HG03103 (cell line): ENCODE results near the gene ZFAND6.
"Not testable (repeated sequence)": the region's sequence is repeated elsewhere in the genome, so short reads cannot be mapped to it uniquely, and the experiment has no call there.

Source experiments
- ATAC-seq: cut with Tn5 transposase; IDR thresholded peaks from one replicate; pipeline ENCODE4 v1.9.1; 2021; ENCODE audit warnings: low read depth; ENCODE audit not compliant: unreplicated experiment

The ZFAND6 gene

GRCh38 chr15:80058851-80059785 is at the start of gene ZFAND6:
ZFAND6 (plus strand) TSS chr15:80059676; CDS start chr15:80120345, 60,669 bp downstream.
- ATAC-seq = peak; percentile 67

- no peak for ATAC-seq
Measured at GRCh38 chr15:80010131-80010673, 49.3 kb upstream of the ZFAND6 start.

DNA sequence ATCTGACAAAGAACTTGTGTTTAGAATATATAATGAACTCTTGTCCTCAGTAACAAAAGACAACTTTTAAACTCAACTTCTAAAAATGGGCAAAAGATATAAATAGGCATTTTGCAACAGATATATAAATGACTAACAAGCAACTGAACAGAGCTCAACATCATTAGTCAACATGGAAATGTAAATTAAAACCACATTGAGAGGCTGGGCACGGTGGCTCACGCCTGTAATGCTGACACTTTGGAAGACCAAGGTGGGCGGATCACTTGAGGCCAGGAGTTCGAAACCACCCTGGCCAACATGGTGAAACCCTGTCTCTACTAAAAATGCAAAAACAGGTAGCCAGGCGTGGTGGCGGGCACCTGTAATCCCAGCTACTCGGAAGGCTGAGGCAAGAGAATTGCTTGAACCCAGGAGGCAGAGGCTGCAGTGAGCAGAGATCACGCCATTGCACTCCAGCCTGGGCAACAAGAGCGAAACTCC is 48.4 kb upstream of the ZFAND6 start:
- ATAC-seq = not testable (repeated sequence)

- ATAC-seq = no peak
Measured at GRCh38 chr15:80011596-80011995, 47.9 kb upstream of the ZFAND6 start.

GRCh38 chr15:80012060-80012726 is 47.3 kb upstream of the ZFAND6 start:
- ATAC-seq = no peak

- not testable (repeated sequence) for ATAC-seq
Measured at GRCh38 chr15:80014186-80014585, 45.3 kb upstream of the ZFAND6 start.

DNA sequence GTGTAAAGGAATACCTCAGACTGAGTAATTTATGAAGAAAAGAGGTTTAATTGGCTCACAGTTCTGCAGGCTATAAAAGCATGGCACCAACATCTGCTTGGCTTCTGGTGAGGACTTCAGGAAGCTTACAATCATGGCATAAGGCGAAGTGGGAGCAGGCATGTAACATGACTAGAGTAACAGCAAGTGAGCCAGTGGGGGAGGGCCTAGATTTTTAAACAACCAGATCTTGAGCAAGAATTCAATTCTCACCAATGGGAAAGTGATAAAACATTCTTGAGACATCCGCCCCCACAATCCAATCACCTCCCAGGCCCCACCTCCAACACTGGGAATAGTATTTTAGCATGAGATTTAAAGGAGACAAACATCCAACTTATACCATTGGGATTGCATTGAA is 44.3 kb upstream of the ZFAND6 start:
- ATAC-seq = no peak

- not testable (repeated sequence) for ATAC-seq
Measured at GRCh38 chr15:80016506-80016905, 43.0 kb upstream of the ZFAND6 start.

DNA sequence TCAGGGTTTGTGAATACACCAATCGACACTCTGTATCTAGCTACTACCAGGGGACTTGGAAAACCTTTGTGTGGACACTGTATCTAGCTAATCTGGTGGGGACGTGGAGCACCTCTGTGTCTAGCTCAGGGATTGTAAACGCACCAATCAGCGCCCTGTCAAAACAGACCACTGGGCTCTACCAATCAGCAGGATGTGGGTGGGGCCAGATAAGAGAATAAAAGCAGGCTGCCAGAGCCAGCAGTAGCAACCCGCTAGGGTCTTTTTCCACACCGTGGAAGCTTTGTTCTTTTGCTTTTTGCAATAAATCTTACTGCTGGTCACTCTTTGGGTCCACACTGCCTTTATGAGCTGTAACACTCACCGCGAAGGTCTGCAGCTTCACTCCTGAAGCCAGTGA is 42.3 kb upstream of the ZFAND6 start:
- not testable (repeated sequence) for ATAC-seq

DNA sequence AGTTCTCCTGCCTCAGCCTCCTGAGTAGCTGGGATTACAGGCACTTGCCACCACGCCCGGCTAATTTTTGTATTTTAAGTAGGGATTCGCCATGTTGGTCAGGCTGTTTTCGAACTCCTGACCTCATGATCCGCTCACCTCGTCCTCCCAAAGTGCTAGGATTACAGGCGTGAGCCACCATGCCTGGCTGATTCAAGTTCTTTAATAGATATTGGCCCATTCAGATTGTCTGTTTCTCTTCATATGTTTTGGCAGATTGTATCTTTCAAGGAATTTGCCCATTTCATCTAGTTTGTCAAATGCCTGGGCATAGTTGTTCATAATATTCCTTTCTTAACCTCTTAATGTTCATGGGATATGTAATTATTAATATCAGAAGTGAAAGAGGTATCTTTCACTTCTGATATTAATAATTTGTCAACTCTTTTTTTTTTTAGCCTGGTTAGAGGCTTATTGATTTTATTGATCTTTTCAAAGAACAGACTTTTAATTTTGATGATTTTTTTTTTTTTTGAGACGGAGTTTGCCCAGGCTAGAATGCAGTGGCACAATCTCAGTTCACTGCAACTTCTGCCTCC is 40.2 kb upstream of the ZFAND6 start:
- no peak for ATAC-seq

GRCh38 chr15:80020149-80020548 is 39.3 kb upstream of the ZFAND6 start:
- ATAC-seq = not testable (repeated sequence)

- no peak for ATAC-seq
Measured at GRCh38 chr15:80020731-80021130, 38.7 kb upstream of the ZFAND6 start.

- ATAC-seq = no peak
Measured at GRCh38 chr15:80026310-80026709, 33.2 kb upstream of the ZFAND6 start.

- no peak for ATAC-seq
Measured at GRCh38 chr15:80026754-80027153, 32.7 kb upstream of the ZFAND6 start.

GRCh38 chr15:80028937-80029336 is 30.5 kb upstream of the ZFAND6 start:
- no peak for ATAC-seq

DNA sequence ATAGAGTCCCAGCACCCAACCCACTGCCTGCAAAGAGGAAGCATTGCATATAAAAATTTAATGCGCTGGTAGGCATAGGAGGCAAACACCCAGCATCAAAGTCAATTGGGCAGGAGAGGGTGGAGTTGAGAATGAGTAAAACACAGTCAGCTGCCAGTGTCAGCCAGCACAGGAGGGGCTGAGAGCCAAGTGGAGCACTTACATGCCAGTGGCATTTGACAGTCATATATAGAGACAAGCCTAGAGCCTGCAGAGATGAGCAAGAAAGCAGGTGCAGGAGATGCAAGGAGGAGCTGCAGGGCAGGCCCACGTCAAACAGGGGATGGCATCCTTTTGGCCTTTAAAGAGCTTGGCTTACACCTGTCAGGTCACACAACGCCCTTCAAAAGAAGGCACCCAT is 27.6 kb upstream of the ZFAND6 start:
- ATAC-seq = no peak

DNA sequence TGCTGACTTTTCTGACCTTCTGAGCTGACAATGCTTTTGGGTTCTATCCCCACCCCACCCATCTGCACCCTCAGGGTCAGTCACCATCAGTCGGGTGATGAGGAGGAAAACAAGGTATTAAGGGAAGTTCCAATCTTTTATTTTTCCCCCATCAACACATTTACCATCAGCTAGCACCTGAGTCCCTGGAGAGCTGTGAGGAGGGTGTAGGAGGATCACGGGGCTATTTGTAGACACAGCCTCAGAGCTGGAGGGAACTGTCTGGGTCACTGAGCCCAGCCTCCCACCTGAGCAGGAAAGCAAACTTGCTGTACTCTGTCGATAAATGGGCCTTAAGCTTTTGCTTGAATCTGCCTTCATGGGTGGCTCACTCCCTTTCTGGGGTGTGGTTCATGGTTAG is 24.8 kb upstream of the ZFAND6 start:
- no peak for ATAC-seq

- ATAC-seq = no peak
Measured at GRCh38 chr15:80036071-80036470, 23.4 kb upstream of the ZFAND6 start.

DNA sequence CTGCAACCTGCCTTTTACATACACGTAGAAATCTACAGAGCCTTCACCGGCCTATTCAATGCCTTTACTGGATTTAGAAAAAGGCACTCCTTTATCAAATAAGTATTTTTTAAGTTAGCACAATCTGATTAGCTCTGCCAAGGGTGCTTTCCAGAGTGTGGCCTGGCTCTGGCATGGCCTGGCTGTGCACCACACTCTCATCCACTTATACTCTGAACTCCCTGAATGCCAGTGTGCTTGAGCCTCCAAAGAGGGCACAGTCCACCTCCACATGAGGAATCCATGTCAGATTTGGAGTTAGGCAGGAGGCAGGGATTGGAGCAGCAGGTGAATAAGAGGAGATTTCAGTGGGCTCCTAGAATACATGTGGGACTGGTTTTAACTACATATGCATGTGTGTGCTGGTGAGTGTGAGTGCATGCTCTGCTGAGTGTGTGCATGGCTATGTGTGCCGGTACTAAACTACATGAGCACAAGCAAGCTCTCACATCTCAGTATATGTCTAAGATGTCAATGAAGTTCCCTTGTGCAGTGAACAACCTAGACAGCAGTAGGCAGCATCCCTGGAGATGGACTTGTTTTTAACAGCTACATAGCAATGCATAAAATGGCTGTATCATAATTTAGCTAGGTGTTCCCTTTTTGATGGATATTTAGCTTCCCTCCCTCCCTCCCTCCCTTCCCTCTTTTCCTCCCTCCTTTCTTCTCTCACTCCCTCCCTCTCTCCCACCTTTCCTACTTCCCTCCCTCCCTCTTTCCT is 17.8 kb upstream of the ZFAND6 start:
- no peak for ATAC-seq

DNA sequence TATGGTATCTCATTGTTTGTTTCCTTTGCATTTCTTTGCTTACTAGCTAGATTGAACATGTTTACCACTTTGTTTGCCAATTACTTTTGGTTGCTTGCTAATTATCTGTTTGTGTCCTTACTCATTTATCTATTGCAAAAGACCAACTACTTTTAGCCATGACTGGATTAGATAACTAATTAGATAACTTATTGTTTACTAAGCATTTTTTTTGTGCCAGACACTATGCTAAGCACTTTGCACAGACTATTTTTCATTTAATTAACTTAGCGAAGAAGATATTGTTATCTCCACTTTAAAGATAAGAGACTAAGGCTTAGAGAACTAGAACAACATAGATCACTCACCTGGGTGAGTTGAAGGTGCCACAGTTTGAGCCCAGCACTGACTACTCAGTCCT is 16.9 kb upstream of the ZFAND6 start:
- ATAC-seq = no peak
